Uterus (tissue), 2 donors: ENCODE measurements around the gene COX10.

Experiments used
- POLR2A ChIP-seq, 2 donors: fragments of 450-650 bp; IDR thresholded peaks; one replicate each; pipeline ENCODE4 v1.6.1; 2016; ENCODE audit warnings: antibody characterized with exemption in 2 of 2, mild to moderate bottlenecking in 1 of 2, moderate library complexity in 1 of 2
- TF ChIP-seq, protein P1 (sequence below), 4 experiments: fragments of 200-600 bp in 2 of 4; fragments of 450-650 bp in 2 of 4; sonication (generic) in 2 of 4; IDR thresholded peaks; one replicate each; pipeline ENCODE4 v1.5.1; 2016 to 2019; ENCODE audit warnings: antibody characterized with exemption in 4 of 4, mild to moderate bottlenecking in 2 of 4, moderate library complexity in 1 of 4

DNA sequence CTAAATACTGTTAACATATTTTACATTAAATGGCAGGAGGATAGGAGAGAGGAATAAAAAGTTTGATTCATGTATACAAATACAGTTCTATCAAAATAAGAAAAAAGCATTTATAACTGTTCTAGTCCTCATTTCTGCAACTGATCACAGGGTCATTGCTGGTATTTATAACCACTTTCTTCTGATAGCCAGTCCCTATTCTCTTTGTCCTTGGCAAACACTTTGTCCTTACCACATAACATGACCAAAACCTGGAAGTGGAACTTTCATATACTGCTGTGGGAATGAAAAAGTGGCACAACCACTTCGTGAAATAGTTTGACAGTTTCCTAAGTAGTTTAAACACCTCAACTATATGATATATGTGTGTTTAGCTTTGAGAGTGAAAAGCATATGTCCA is 84.1 kb downstream of the COX10 start:
- TF ChIP-seq POLR2A (IDR thresholded peaks at IDR 0.05) = no peak
- TF ChIP-seq, protein P1, sequence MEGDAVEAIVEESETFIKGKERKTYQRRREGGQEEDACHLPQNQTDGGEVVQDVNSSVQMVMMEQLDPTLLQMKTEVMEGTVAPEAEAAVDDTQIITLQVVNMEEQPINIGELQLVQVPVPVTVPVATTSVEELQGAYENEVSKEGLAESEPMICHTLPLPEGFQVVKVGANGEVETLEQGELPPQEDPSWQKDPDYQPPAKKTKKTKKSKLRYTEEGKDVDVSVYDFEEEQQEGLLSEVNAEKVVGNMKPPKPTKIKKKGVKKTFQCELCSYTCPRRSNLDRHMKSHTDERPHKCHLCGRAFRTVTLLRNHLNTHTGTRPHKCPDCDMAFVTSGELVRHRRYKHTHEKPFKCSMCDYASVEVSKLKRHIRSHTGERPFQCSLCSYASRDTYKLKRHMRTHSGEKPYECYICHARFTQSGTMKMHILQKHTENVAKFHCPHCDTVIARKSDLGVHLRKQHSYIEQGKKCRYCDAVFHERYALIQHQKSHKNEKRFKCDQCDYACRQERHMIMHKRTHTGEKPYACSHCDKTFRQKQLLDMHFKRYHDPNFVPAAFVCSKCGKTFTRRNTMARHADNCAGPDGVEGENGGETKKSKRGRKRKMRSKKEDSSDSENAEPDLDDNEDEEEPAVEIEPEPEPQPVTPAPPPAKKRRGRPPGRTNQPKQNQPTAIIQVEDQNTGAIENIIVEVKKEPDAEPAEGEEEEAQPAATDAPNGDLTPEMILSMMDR (IDR thresholded peaks at IDR 0.05) = no peak
